ENCODE measurements around the gene METTL25B. TPM values are rescaled to one million over a fixed set of nuclear protein-coding genes. Genes with fewer than 3 reads are reported as not detected.
A peak's percentile ranks its signal among the peaks of the same experiment; 100 is the strongest.

METTL25B gene
- total RNA-seq, 1 experiment from 2014 or later, result 25.7 TPM

- peak overlapping the region; percentile 98 for H3K4me3 ChIP-seq (ENCODE audit: insufficient read depth, low read depth, low read length)
- H3K36me3 ChIP-seq (replicated peaks; ENCODE audit: control insufficient read depth, insufficient read depth, low read length), result peaks cover 18% of the 10 kb centered on the region
- no peak for DNase-seq
- H3K27me3 ChIP-seq (ENCODE audit: control insufficient read depth, insufficient read depth, low read length), result no peaks in the 10 kb centered on the region
Observed at GRCh38 chr1:156727492-156727891, 777 bp upstream of the METTL25B start.

- DNase-seq, result peak; percentile 95
- H3K4me3 ChIP-seq (ENCODE audit: insufficient read depth, low read depth, low read length), result peak within 1 kb of the TSS; percentile 98
- H3K36me3 ChIP-seq (replicated peaks; ENCODE audit: control insufficient read depth, insufficient read depth, low read length), result peaks cover 13% of the 10 kb centered on the region
- no peaks in the 10 kb centered on the region for H3K27me3 ChIP-seq (ENCODE audit: control insufficient read depth, insufficient read depth, low read length)
Observed at GRCh38 chr1:156728599-156729462, 562 bp downstream of the METTL25B start, which contains the start of gene ISG20L2. Gene ISG20L2 (minus strand): TSS chr1:156728766. CDS start chr1:156727652, 1,114 bp downstream.

- Histone ChIP-seq H3K27me3 (ENCODE audit: control insufficient read depth, insufficient read depth, low read length) (no peaks in the 10 kb centered on the region), H3K36me3 (replicated peaks; ENCODE audit: control insufficient read depth, insufficient read depth, low read length) (peaks cover 11% of the 10 kb centered on the region), H3K4me3 (ENCODE audit: insufficient read depth, low read depth, low read length) (no peak overlapping the region)
- DNase-seq, result no peak
Observed at GRCh38 chr1:156733989-156734584, 5.8 kb downstream of the METTL25B start.

GRCh38 chr1:156738407-156738806 is 10.1 kb downstream of the METTL25B start:
- Histone ChIP-seq H3K36me3 (replicated peaks; ENCODE audit: control insufficient read depth, insufficient read depth, low read length) (peaks cover 7% of the 10 kb centered on the region), H3K4me3 (ENCODE audit: insufficient read depth, low read depth, low read length) (no peak overlapping the region), H3K27me3 (ENCODE audit: control insufficient read depth, insufficient read depth, low read length) (no peaks in the 10 kb centered on the region)
- DNase-seq, result no peak

GRCh38 chr1:156738916-156739315 is 10.6 kb downstream of the METTL25B start:
- no peaks in the 10 kb centered on the region for H3K27me3 ChIP-seq (ENCODE audit: control insufficient read depth, insufficient read depth, low read length)
- peaks cover 11% of the 10 kb centered on the region for H3K36me3 ChIP-seq (replicated peaks; ENCODE audit: control insufficient read depth, insufficient read depth, low read length)
- DNase-seq, result no peak
- no peak overlapping the region for H3K4me3 ChIP-seq (ENCODE audit: insufficient read depth, low read depth, low read length)

GRCh38 chr1:156740237-156740740 is 12.0 kb downstream of the METTL25B start:
- Histone ChIP-seq H3K4me3 (ENCODE audit: insufficient read depth, low read depth, low read length) (peak overlapping the region; percentile 91), H3K27me3 (ENCODE audit: control insufficient read depth, insufficient read depth, low read length) (no peaks in the 10 kb centered on the region), H3K36me3 (replicated peaks; ENCODE audit: control insufficient read depth, insufficient read depth, low read length) (peaks cover 18% of the 10 kb centered on the region)
- no peak for DNase-seq

- peak within 1 kb of the TSS; percentile 91 for H3K4me3 ChIP-seq (ENCODE audit: insufficient read depth, low read depth, low read length)
- DNase-seq, result peak; percentile 95
- H3K27me3 ChIP-seq (ENCODE audit: control insufficient read depth, insufficient read depth, low read length), result no peaks in the 10 kb centered on the region
- H3K36me3 ChIP-seq (replicated peaks; ENCODE audit: control insufficient read depth, insufficient read depth, low read length), result peaks cover 18% of the 10 kb centered on the region
Observed at GRCh38 chr1:156740741-156741480, 12.6 kb downstream of the METTL25B start, which contains the start of gene MRPL24. Gene MRPL24 (minus strand): TSS chr1:156741088. CDS start chr1:156738704, 2,384 bp downstream.

GRCh38 chr1:156741481-156741983 is 13.3 kb downstream of the METTL25B start:
- no peak for DNase-seq
- H3K27me3 ChIP-seq (ENCODE audit: control insufficient read depth, insufficient read depth, low read length), result no peaks in the 10 kb centered on the region
- H3K4me3 ChIP-seq (ENCODE audit: insufficient read depth, low read depth, low read length), result peak overlapping the region; percentile 19
- H3K36me3 ChIP-seq (replicated peaks; ENCODE audit: control insufficient read depth, insufficient read depth, low read length), result peaks cover 14% of the 10 kb centered on the region

GRCh38 chr1:156742017-156742416 is 13.7 kb downstream of the METTL25B start:
- Histone ChIP-seq H3K36me3 (replicated peaks; ENCODE audit: control insufficient read depth, insufficient read depth, low read length) (peaks cover 13% of the 10 kb centered on the region), H3K27me3 (ENCODE audit: control insufficient read depth, insufficient read depth, low read length) (no peaks in the 10 kb centered on the region), H3K4me3 (ENCODE audit: insufficient read depth, low read depth, low read length) (no peak overlapping the region)
- no peak for DNase-seq

- peaks cover 11% of the 10 kb centered on the region for H3K36me3 ChIP-seq (replicated peaks; ENCODE audit: control insufficient read depth, insufficient read depth, low read length)
- no peak for DNase-seq
- no peaks in the 10 kb centered on the region for H3K27me3 ChIP-seq (ENCODE audit: control insufficient read depth, insufficient read depth, low read length)
- no peak overlapping the region for H3K4me3 ChIP-seq (ENCODE audit: insufficient read depth, low read depth, low read length)
Observed at GRCh38 chr1:156742801-156743200, 14.5 kb downstream of the METTL25B start.

GRCh38 chr1:156743367-156744302 is 15.4 kb downstream of the METTL25B start:
- peaks cover 11% of the 10 kb centered on the region for H3K36me3 ChIP-seq (replicated peaks; ENCODE audit: control insufficient read depth, insufficient read depth, low read length)
- H3K27me3 ChIP-seq (ENCODE audit: control insufficient read depth, insufficient read depth, low read length), result no peaks in the 10 kb centered on the region
- DNase-seq, result no peak
- H3K4me3 ChIP-seq (ENCODE audit: insufficient read depth, low read depth, low read length), result no peak overlapping the region

GRCh38 chr1:156744344-156744743 is 16.1 kb downstream of the METTL25B start:
- no peaks in the 10 kb centered on the region for H3K27me3 ChIP-seq (ENCODE audit: control insufficient read depth, insufficient read depth, low read length)
- H3K4me3 ChIP-seq (ENCODE audit: insufficient read depth, low read depth, low read length), result no peak overlapping the region
- DNase-seq, result no peak
- H3K36me3 ChIP-seq (replicated peaks; ENCODE audit: control insufficient read depth, insufficient read depth, low read length), result peaks cover 11% of the 10 kb centered on the region

- Histone ChIP-seq H3K27me3 (ENCODE audit: control insufficient read depth, insufficient read depth, low read length) (no peaks in the 10 kb centered on the region), H3K36me3 (replicated peaks; ENCODE audit: control insufficient read depth, insufficient read depth, low read length) (peaks cover 11% of the 10 kb centered on the region), H3K4me3 (ENCODE audit: insufficient read depth, low read depth, low read length) (no peak overlapping the region)
- DNase-seq, result no peak
Observed at GRCh38 chr1:156744786-156745419, 16.6 kb downstream of the METTL25B start.
